CD4-positive, alpha-beta T cell treated with Interferon alpha-2 for 1 hour (primary cell): ENCODE data around the gene CHRNB4.
"Not testable (repeated sequence)": the region's sequence is repeated elsewhere in the genome, so short reads cannot be mapped to it uniquely, and the experiment has no call there.

Experiments
- DNase-seq, 2 donors: peaks; one replicate each; pipeline ENCODE4 v3.0.0-alpha.2; 2020 to 2022

The CHRNB4 gene

DNA sequence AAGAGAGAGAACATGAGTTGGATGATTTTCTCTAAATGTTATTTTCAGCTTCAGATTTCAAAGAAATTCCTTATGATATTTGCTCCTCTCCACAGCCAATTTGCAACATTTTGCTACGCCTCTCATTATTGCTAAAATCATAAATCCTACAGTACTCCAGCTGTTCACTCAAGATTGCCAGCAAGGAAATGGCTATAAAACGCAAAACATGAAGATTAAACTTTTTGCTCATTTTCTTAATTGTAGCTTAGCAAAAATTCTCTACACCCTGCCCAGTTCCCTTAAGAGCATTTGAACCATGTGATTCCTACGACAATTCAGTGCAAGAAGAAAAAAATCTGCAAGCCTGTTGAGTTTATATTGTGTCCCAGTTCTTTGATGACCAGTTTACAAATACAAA is 27.0 kb downstream of the CHRNB4 start:
- no peak for DNase-seq

GRCh38 chr15:78609551-78609950 is 31.5 kb downstream of the CHRNB4 start:
- DNase-seq, result not testable (repeated sequence)

DNA sequence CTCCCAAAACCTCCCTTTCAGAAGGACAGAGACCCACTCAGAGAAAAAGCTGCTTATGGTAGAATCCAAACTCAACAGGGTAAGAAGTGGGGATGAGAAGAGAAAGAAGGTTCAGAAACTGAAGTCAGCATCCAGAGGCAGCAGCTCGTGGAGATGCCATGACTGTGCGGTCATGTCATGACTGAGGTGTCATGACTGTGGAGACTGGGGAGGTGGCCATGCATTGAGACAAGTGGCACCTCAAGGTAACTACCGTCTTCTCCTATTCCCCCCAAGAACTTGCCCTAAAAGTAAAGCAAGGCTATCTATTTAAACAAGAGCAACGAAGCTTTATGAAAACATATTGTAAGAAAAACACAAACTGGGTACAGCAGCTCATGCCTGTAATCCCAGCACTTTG is 35.3 kb downstream of the CHRNB4 start:
- DNase-seq, result no peak

GRCh38 chr15:78605201-78605600 is 35.8 kb downstream of the CHRNB4 start:
- DNase-seq, result no peak

DNA sequence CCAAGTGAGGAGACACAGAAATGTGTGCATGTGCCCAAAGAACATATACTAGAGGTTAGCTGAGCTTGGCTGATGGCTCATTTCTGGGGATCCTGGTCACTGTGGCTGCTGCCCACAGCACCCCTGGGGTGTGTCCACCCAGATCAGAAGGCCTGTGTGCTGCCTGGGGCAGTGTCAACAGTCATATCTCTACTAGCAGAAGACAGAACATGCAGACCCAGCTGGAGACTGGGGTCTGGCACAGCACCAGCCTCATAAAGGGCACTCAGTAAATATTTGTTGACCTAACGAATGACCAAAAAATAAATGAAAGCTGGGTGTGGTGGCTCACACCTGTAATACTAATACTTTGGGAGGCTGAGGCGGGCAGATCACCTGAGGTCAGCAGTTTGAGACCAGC is 36.6 kb downstream of the CHRNB4 start:
- no peak for DNase-seq

GRCh38 chr15:78603467-78603866 is 37.5 kb downstream of the CHRNB4 start:
- DNase-seq, result no peak

GRCh38 chr15:78599189-78599588 is 41.8 kb downstream of the CHRNB4 start:
- DNase-seq, result no peak

DNA sequence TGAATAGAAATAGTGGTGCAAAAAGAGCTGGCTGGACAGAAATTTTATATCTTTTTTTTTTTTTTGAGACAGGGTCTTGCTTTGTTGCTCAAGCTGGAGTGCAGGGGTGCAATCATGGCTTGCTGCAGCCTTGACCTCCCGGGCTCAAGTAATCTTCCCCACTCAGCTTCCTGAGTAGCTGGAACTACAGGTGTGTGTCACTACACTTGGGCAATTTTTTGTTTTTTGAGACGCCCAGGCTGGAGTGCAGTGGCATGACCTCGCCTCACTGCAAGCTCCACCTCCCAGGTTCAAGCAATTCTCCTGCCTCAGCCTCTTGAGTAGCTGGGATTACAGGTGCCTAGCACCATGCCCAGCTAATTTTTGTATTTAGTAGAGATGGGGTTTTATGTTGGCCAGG is 42.7 kb downstream of the CHRNB4 start:
- DNase-seq, result no peak

GRCh38 chr15:78597583-78597982 is 43.4 kb downstream of the CHRNB4 start:
- DNase-seq, result no peak

- no peak for DNase-seq
Observed at GRCh38 chr15:78574944-78575343, 66.1 kb downstream of the CHRNB4 start.
